DMS79 treated with DMSO at 0.1 percent for 48 hours (cell line): ENCODE results near the gene CLIP1.

Experiments used
- DNase-seq: peaks from one replicate; lab custom pipeline; 2025; lab: John Stamatoyannopoulos, UW

Gene CLIP1

DNA sequence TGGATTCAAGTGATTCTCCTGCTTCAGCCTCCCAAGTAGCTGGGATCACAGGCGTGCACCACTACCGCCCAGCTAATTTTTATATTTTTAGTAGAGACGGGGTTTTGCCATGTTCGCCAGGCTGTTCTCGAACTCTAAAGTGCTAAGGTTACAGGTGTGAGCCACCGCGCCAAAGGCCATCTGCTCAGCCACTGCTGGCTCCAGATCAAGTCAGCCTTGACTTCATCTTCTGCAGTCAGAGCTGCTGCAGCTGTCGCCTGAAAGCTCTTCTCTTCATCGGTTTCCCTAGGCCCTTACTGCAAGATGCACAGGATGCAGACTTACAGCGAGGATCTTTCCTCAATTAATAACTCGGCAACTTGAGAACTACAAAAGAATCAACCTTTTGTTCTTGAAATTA lies 66.8 kb downstream of the CLIP1 start:
- DNase-seq = peak; percentile 17

- DNase-seq = no peak
Observed at GRCh38 chr12:122354958-122355641, 67.4 kb downstream of the CLIP1 start.

GRCh38 chr12:122352394-122352793 lies 70.1 kb downstream of the CLIP1 start:
- peak; percentile 95 for DNase-seq

- no peak for DNase-seq
Observed at GRCh38 chr12:122350141-122350848, 72.2 kb downstream of the CLIP1 start.

- no peak for DNase-seq
Observed at GRCh38 chr12:122349078-122349477, 73.4 kb downstream of the CLIP1 start.

DNA sequence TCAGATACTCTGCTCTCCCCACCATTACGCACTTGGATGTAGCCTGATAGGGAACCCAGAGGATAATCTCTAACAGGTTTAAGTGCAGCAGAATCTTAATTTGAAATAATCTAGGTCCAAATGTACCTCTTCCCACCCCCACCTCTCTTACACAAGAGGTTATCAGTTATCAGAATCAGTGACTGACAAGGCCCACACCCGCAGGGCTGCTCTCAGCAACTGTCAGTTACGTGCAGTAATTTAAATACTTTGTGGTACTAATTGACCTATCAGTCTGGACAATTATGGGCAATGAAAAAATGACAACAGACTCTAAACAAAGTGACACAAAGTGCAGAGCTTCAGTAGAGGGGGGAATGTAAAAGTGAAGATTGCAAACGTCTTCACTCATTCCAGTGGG lies 74.0 kb downstream of the CLIP1 start:
- DNase-seq = no peak

- DNase-seq = no peak
Observed at GRCh38 chr12:122346054-122346453, 76.4 kb downstream of the CLIP1 start.

- DNase-seq = no peak
Observed at GRCh38 chr12:122345042-122345441, 77.4 kb downstream of the CLIP1 start.

DNA sequence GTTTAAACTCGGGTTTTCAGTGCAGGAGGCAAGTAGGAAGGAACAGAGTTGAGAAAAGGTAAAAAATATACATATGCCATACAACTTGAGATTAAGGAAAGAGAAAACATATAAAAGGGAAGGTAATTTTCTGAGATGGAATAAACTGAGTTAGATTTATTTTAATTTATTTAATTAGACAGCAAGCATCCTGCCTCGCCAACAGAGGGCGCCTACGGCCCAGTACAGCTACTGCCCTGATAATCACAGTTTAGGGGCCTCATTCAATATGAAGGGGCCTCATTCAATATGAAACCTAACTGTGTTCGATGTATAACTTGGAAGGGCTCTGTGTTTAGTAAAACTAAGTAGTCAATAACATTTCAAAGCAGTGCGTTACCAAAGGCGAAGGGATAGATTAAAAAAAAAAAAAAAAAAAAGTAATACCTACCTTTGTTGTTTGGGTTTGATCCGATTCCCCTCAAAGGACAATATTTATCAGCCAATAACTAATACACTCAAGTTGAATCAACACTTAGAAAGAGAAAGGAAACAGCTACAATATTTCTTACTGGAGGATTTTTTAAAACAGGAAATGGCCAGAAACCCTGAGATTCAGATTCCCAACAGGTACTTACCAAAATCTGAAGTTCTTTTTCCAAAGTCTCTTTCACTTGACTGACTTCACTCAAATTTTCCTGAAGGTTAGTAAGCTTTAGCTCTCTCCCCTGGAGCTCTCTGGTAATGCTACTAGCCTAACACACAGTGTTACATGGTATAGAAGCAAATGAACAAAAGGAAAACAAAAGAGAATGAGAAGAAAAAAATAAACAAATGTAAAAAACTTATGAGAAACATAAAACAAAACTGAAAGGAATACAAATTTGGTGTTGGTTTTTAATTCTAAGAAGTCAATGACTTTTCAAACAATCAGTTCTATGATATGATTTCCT lies 86.2 kb downstream of the CLIP1 start:
- peak; percentile 10 for DNase-seq

DNA sequence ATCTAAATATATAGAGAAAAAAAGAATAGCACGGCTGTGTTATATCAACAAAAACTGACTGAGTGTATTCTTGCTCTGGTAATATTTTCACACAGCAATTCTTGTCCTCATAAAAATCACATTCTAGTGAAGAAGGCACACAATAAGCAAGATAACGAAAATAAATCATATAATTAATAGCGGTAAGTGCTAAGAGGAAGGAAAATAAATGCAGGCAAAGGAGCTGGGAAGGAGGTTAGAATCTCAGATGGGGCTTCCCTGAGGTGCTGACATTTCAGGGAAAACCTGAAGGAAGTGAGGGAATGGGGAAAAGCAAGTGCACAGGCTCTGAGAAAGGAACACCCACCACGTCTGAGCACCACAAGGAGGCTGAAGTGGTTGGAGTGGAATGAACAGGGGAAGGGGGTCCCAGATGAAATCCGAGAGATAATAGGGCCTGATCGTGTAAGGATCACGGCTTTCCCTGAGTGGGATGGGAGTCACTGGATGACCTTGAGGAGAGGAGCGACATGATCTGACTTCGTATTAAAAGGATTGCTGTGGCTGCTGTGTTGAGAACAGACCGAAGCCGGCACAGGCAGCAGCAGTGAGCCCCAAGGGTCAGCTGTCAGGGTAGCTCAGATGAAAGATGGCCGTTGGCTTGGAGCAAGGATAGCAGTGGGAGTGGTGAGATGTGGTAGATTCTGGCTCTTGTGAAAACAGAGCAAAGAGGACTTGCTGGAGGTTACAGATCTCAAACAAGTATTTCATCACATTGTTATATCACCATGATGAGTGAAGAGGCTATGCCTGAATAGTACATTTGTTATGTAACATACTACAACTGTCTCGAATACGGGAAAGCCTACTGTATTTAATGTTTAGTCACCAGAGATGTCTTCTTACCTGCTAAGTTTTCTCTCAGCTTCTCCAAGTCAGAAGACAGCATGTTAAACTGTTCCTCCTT lies 89.1 kb downstream of the CLIP1 start:
- no peak for DNase-seq

GRCh38 chr12:122327494-122328385 lies 94.7 kb downstream of the CLIP1 start:
- DNase-seq = no peak

- no peak for DNase-seq
Observed at GRCh38 chr12:122327014-122327413, 95.5 kb downstream of the CLIP1 start.

DNA sequence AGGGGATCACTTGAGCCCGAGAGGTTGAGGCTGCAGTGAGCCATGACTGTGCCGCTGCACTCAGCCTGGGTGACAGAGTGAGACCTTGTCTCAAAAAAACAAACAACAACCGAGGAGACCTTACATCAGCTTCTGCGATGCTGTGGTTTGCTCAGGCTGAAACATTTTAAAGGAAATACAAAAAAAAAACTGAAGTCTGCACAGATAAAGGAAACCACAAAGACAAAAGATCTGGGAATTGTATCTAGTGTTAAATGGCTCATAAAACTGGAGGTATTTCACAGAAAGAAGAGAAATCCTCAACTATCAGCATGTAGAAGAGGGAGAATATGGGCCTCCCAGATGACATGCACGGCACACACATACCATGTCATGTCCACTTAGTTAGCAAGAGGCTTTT lies 95.9 kb downstream of the CLIP1 start:
- no peak for DNase-seq

- DNase-seq = no peak
Observed at GRCh38 chr12:122323311-122324019, 99.0 kb downstream of the CLIP1 start.

- no peak for DNase-seq
Observed at GRCh38 chr12:122322501-122322900, 100.0 kb downstream of the CLIP1 start.

- DNase-seq = no peak
Observed at GRCh38 chr12:122318607-122319605, 103.6 kb downstream of the CLIP1 start.

DNA sequence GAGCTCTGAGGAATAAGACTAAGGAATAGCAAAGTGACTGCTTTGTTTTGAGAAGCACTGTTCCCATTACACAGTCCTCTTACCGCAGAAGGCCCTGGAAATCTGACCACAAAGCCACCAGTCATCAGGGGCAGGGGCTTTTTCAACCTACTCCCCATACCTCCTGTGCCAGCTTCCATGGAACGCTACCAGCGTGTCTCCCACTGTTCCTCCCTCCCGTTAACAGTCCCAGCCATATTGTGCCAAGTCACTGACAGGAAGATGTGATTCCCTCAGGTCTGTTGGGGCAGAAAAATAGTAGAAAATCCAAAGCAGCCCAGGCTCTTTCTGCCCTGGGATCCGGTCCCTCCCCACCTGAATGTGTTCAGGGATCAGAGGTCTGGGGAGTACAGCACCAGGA lies 109.5 kb downstream of the CLIP1 start:
- DNase-seq = no peak

DNA sequence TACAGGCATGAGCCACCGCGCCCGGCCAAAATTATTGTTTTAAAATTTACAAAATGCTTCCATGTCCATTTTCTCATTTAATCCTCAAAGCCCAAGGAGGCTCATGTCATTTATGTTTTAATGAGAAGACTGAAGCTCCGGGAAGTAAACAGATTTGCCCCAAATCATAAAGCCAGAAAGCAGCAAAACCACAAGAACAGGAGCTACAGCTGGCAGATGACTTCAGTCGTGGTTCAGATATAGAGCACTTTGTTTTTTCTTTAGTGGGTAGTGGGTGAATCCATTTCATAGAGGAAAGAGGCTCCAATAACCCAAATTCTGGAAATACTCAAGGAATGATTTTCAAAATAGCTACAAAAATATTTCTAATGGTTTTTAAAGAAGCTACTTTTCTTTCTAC lies 110.8 kb downstream of the CLIP1 start:
- no peak for DNase-seq
